ENCODE measurements around the gene IDNK.

IDNK gene

DNA sequence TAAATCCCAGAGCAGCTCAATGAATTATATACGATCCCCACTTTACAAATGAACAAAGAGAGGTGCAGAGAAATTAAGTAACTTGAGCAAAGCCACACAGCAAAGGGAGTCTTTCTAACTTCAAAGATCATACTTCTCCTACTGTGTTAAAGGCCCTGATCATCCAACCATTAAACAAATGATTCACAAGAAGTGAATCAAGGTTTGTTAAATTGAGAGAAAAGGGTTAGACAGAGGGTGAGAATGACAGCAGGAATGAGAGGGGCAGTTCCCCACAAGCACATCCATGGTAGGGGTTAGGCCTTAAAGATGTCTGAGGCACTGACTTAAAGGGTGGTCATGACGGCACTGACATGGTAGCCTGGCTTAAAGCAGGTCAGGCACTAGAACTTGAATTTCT lies 10.7 kb downstream of the IDNK start:
- H3K4me3 ChIP-seq (ENCODE audit: low read depth, low read length): no peak overlapping the region
- DNase-seq (ENCODE audit: low read depth): no peak
- TF ChIP-seq, protein P1, sequence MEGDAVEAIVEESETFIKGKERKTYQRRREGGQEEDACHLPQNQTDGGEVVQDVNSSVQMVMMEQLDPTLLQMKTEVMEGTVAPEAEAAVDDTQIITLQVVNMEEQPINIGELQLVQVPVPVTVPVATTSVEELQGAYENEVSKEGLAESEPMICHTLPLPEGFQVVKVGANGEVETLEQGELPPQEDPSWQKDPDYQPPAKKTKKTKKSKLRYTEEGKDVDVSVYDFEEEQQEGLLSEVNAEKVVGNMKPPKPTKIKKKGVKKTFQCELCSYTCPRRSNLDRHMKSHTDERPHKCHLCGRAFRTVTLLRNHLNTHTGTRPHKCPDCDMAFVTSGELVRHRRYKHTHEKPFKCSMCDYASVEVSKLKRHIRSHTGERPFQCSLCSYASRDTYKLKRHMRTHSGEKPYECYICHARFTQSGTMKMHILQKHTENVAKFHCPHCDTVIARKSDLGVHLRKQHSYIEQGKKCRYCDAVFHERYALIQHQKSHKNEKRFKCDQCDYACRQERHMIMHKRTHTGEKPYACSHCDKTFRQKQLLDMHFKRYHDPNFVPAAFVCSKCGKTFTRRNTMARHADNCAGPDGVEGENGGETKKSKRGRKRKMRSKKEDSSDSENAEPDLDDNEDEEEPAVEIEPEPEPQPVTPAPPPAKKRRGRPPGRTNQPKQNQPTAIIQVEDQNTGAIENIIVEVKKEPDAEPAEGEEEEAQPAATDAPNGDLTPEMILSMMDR (IDR thresholded peaks at IDR 0.05; ENCODE audit: low read depth, low read length, missing control alignments): no peak

DNA sequence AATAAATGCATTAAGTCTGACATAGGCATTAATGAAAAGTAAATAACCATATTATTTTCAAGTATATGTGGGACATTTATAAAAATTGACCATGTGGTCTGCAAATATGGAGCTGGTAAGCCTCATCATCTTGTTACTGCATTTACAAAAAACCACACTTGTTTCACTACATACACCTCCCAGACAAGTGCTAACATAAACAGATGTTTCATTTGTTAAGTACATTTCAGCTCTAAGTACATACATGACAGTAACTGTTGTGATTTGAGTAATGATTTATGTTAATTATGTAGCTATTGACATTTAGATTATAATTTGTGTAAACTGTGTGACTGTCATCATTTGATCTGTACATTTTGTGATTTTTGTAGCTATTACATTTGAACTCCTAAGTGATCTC lies 13.9 kb downstream of the IDNK start:
- TF ChIP-seq, protein P1 (IDR thresholded peaks at IDR 0.05; ENCODE audit: low read depth, low read length, missing control alignments): no peak
- no peak overlapping the region for H3K4me3 ChIP-seq (ENCODE audit: low read depth, low read length)
- no peak for DNase-seq (ENCODE audit: low read depth)

DNA sequence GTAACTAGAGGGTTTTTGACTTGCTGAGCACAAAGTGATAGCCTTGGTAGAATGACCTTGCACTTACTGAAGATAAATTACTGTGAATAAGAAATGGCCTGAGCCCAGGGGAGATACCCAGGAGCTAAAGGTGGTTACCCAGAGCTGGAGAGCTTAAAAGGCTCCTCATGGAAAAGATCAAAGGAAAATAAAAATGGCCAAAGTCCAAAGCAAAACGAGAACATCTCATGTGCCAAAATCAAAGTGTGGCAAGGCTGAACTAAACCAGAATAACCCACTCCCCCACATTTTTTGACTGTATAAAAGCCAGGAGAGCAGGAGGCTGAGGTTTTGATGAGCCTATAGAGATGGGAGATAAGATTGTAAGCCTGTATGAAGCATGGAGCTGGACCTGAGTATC lies 14.4 kb downstream of the IDNK start:
- TF ChIP-seq, protein P1 (IDR thresholded peaks at IDR 0.05; ENCODE audit: low read depth, low read length, missing control alignments): no peak
- no peak overlapping the region for H3K4me3 ChIP-seq (ENCODE audit: low read depth, low read length)
- DNase-seq (ENCODE audit: low read depth): no peak

DNA sequence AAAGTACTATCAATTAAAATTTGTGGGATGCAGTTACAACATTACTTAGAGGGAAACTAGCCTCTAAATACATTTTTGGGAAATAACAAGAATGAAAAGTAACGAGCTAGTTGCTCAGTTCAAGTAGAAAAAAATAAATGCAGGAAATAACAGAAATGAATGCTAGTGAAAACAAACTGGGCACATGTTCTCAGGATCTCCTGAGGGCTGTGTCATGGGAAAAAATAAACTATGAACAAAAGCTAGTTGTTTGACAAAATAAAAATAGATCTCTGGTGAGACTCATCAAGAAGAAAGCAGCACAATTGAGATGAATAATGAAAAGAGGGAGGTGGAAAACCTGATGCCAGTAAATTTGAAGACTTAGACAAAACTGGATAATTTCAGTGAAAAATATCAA lies 16.3 kb downstream of the IDNK start:
- no peak for DNase-seq (ENCODE audit: low read depth)
- no peak overlapping the region for H3K4me3 ChIP-seq (ENCODE audit: low read depth, low read length)
- TF ChIP-seq, protein P1 (IDR thresholded peaks at IDR 0.05; ENCODE audit: low read depth, low read length, missing control alignments): no peak

DNA sequence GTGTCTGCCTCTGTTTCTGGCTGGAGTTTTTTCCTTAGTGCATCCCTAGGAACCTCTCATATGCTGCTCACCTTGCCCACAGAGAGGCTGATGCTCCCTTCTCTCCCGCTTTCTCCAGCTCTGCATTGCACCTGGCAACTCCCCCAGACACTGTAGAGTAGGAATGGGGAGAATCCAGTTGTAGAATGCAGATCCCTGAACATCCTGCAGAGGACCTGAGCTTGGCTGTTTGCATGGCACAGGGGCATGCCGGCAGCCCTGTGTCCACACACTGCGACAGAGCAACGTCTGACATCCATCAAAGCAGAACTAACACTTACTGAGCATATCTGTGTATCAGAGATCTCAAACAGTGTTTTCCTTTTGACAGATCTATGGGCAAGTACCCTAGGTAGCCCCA lies 19.9 kb downstream of the IDNK start:
- H3K4me3 ChIP-seq (ENCODE audit: low read depth, low read length): no peak overlapping the region
- TF ChIP-seq, protein P1 (IDR thresholded peaks at IDR 0.05; ENCODE audit: low read depth, low read length, missing control alignments): no peak
- no peak for DNase-seq (ENCODE audit: low read depth)

DNA sequence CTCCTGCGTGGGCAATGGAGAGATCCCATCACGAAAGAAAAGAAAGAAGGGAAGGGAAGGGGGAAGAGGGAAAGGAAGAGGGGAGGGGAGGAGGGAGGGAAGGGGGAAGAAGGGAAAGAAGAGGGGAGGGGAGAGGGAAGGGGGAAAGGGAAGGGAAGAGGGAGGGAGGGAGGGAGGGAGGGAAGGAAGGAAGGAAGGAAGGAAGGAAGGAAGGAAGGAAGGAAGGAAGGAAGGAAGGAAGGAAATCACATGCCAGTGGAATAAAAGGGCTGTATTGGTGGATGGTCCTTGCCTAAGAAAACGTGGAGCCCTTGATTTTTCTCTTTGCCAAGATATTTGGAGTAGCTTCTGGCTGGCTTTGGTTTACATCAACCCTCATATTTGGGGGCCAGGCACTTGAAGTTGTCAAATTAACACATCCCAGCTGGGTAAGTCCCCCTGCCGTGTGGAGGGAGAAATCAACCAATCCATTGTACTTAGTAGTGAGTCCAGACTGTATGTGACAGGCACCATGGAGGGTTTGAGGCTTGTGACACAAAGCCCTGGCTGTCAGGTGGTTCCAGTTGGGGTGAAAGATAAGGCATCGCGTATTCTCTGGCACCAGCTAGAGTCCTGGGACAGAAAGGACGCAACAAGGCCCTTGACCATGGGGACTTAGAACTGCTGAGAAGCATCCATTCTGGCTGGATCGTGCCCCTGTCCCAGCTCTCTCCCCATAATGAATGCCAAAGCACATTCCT lies 23.7 kb downstream of the IDNK start:
- H3K4me3 ChIP-seq (ENCODE audit: low read depth, low read length): no peak overlapping the region
- no peak for DNase-seq (ENCODE audit: low read depth)
- TF ChIP-seq, protein P1 (IDR thresholded peaks at IDR 0.05; ENCODE audit: low read depth, low read length, missing control alignments): no peak

DNA sequence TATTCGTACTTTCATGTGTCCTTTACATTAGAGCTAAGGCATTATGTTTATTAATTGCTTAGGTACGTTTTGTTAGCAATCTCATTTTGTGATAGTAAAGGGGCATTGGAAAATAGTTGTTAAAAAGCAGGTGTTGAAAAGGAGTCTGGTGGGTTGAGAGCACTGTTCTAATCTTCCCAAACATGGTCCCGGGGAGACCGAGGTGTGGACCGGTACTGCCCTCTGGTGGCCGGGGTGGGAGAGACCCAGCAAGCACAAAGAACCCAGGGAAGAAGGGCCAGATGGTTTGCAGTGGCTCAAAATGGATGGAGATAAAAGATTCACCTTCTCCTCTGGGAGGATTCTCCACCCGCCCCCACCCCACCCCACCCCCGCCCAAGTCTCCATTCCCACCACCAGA lies 26.1 kb downstream of the IDNK start:
- TF ChIP-seq, protein P1 (IDR thresholded peaks at IDR 0.05; ENCODE audit: low read depth, low read length, missing control alignments): peak; percentile 83
- H3K4me3 ChIP-seq (ENCODE audit: low read depth, low read length): no peak overlapping the region
- DNase-seq (ENCODE audit: low read depth): no peak
